H1 (cell line): Measurements from ENCODE around the gene COL20A1. TPM values are rescaled to one million over a fixed set of nuclear protein-coding genes. Genes with fewer than 3 reads are reported as not detected.

Experiments used
- ASH2L ChIP-seq: fragments of 200-600, 300-600 bp; sonication (generic); IDR thresholded peaks from one replicate; pipeline ENCODE4 v1.7.1; 2017; ENCODE audit warnings: low read length
- CHD7 ChIP-seq: fragments of 300-600 bp; sonication (generic); IDR thresholded peaks from 2 replicates; pipeline ENCODE4 v1.7.1; 2012; ENCODE audit warnings: low read length, moderate library complexity, mild to moderate bottlenecking, inconsistent platforms; ENCODE audit not compliant: insufficient replicate concordance
- EGR1 ChIP-seq: IDR thresholded peaks from 2 replicates; pipeline ENCODE4 v1.6.1; 2011; ENCODE audit warnings: low read depth, low read length, borderline replicate concordance
- SP1 ChIP-seq: IDR thresholded peaks from 2 replicates; pipeline ENCODE4 v1.6.1; 2011; ENCODE audit warnings: low read depth, low read length
- SP2 ChIP-seq: IDR thresholded peaks from 2 replicates; pipeline ENCODE4 v1.6.1; 2012; ENCODE audit warnings: mild to moderate bottlenecking, low read length, inconsistent platforms
- YY1 ChIP-seq: IDR thresholded peaks from 2 replicates; pipeline ENCODE4 v1.6.1; 2011; ENCODE audit warnings: low read depth, mild to moderate bottlenecking, low read length
- polyA plus RNA-seq, 7 experiments: library from polyadenylated mRNA; depleted of rRNA in 3 of 7; stranded (reverse) in 5 of 7; unstranded in 2 of 7; fragments of >200 nt in 5 of 7; fragments of 200-250 nt in 2 of 7; gene quantifications; 1 replicate in 5 of 7; 2 replicates in 1 of 7; 4 replicates in 1 of 7; pipeline versions ENCODE4 v1.2.1 to v1.2.3, GENCODE V29; 2011 to 2013; ENCODE audit warnings: missing spikeins in 2 of 7, mixed read lengths in 2 of 7
- total RNA-seq: library from RNA; stranded (reverse); fragmentation: NEBNext Ultra II Directional; extraction: Animal tissue kit (Norgen Biotek cat#: 25700); gene quantifications from 2 replicates; pipeline ENCODE4 v1.2.1, GENCODE V29; 2021

COL20A1 gene
- total and polyA plus RNA-seq, 2 of the 8 experiments (the other 6 are each of a cell fraction or from before 2014, with no cell fraction given) = 0.19 to 0.21 TPM

- no peak for TF ChIP-seq CHD7
- no peak for TF ChIP-seq ASH2L
- TF ChIP-seq SP2 = no peak
- no peak for TF ChIP-seq SP1
- no peak for TF ChIP-seq EGR1
- TF ChIP-seq YY1 = no peak
- TF ChIP-seq, all 59 proteins: peak for 0
Measured at GRCh38 chr20:63261795-63262528, 31.0 kb upstream of the COL20A1 start (continued).
